ENCODE measurements around the gene KIF1C.
A peak's percentile ranks its signal among the peaks of the same experiment; 100 is the strongest.

KIF1C gene

GRCh38 chr17:4974115-4974670 lies 23.6 kb upstream of the KIF1C start:
- H3K4me1 Mint-ChIP-seq, result peaks cover 7% of the 10 kb centered on the region
- no peak overlapping the region for H3K4me3 Mint-ChIP-seq
- no peaks in the 10 kb centered on the region for H3K9me3 Mint-ChIP-seq
- H3K27me3 Mint-ChIP-seq, result no peaks in the 10 kb centered on the region
- no peak overlapping the region for H3K27ac Mint-ChIP-seq
- H3K36me3 Mint-ChIP-seq, result peaks cover 48% of the 10 kb centered on the region
- DNase-seq, result no peak
- CTCF ChIA-PET, result interaction anchor here (1.0 to 1.7 kb wide), 2 partner anchors 65 to 89 kb away, joined by 3 to 6 read pairs; no protein-coding TSS in a partner anchor

GRCh38 chr17:4978726-4979125 lies 19.0 kb upstream of the KIF1C start:
- CTCF ChIA-PET, result interaction anchor here (0.6 to 3.8 kb wide), 3 partner anchors 70 to 86 kb away, joined by 3 to 45 read pairs (median 11); no protein-coding TSS in a partner anchor
- H3K27me3 Mint-ChIP-seq, result no peaks in the 10 kb centered on the region
- DNase-seq, result no peak
- H3K4me1 Mint-ChIP-seq, result peaks cover 24% of the 10 kb centered on the region
- H3K36me3 Mint-ChIP-seq, result peaks cover 55% of the 10 kb centered on the region
- H3K27ac Mint-ChIP-seq, result no peak overlapping the region
- no peaks in the 10 kb centered on the region for H3K9me3 Mint-ChIP-seq
- no peak overlapping the region for H3K4me3 Mint-ChIP-seq

GRCh38 chr17:4980644-4981216 lies 17.0 kb upstream of the KIF1C start:
- Mint-ChIP-seq H3K9me3 (no peaks in the 10 kb centered on the region), H3K27ac (peak overlapping the region; percentile 58), H3K4me3 (no peak overlapping the region), H3K4me1 (peaks cover 34% of the 10 kb centered on the region), H3K36me3 (peaks cover 45% of the 10 kb centered on the region), H3K27me3 (no peaks in the 10 kb centered on the region)
- CTCF ChIA-PET, result interaction anchor here (0.7 to 3.8 kb wide), 14 partner anchors 9 to 81 kb away, joined by 3 to 45 read pairs (median 4); partner anchors contain the start of gene SPAG7
- peak; percentile 66 for DNase-seq

GRCh38 chr17:4982305-4982704 lies 15.4 kb upstream of the KIF1C start:
- DNase-seq, result no peak
- no peaks in the 10 kb centered on the region for H3K9me3 Mint-ChIP-seq
- peak overlapping the region; percentile 44 for H3K27ac Mint-ChIP-seq
- CTCF ChIA-PET, result interaction anchor here (0.6 to 0.9 kb wide), 4 partner anchors 12 to 1464 kb away, joined by 3 read pairs; no protein-coding TSS in a partner anchor
- peaks cover 47% of the 10 kb centered on the region for H3K4me1 Mint-ChIP-seq
- H3K4me3 Mint-ChIP-seq, result no peak overlapping the region
- H3K27me3 Mint-ChIP-seq, result no peaks in the 10 kb centered on the region
- peaks cover 43% of the 10 kb centered on the region for H3K36me3 Mint-ChIP-seq

- H3K27me3 Mint-ChIP-seq, result no peaks in the 10 kb centered on the region
- CTCF ChIA-PET, result interaction anchor here (0.9 to 3.6 kb wide), 8 partner anchors 16 to 77 kb away, joined by 3 to 17 read pairs (median 6); partner anchors contain the start of genes SLC25A11 and SPAG7
- DNase-seq, result no peak
- H3K36me3 Mint-ChIP-seq, result peaks cover 30% of the 10 kb centered on the region
- no peaks in the 10 kb centered on the region for H3K9me3 Mint-ChIP-seq
- peak overlapping the region; percentile 83 for H3K4me3 Mint-ChIP-seq
- H3K27ac Mint-ChIP-seq, result peak overlapping the region; percentile 93
- peaks cover 50% of the 10 kb centered on the region for H3K4me1 Mint-ChIP-seq
These were observed 11.3 kb upstream of the KIF1C start for GRCh38 chr17:4986403-4986802.

- Mint-ChIP-seq H3K4me3 (peak within 1 kb of the TSS; percentile 83), H3K4me1 (peaks cover 45% of the 10 kb centered on the region), H3K27me3 (no peaks in the 10 kb centered on the region), H3K27ac (peak within 1 kb of the TSS; percentile 93), H3K36me3 (peaks cover 23% of the 10 kb centered on the region), H3K9me3 (no peaks in the 10 kb centered on the region)
- CTCF ChIA-PET, result interaction anchor here (0.9 to 3.6 kb wide), 10 partner anchors 11 to 88 kb away, joined by 3 to 17 read pairs (median 4); partner anchors contain the start of genes C17orf107, KIF1C, SLC25A11 and SPAG7
- peak; percentile 94 for DNase-seq
These were observed 10.6 kb upstream of the KIF1C start, which contains the start of gene CAMTA2 for GRCh38 chr17:4986951-4987766. CAMTA2 (minus strand) TSS chr17:4987675; CDS start chr17:4986222, 1,453 bp downstream.

- peaks cover 43% of the 10 kb centered on the region for H3K4me1 Mint-ChIP-seq
- CTCF ChIA-PET, result interaction anchor here (0.9 to 3.6 kb wide), 7 partner anchors 10 to 88 kb away, joined by 3 to 17 read pairs (median 4); partner anchors contain the start of genes C17orf107, KIF1C and SLC25A11
- no peak for DNase-seq
- H3K4me3 Mint-ChIP-seq, result peak overlapping the region; percentile 83
- H3K27ac Mint-ChIP-seq, result peak overlapping the region; percentile 93
- no peaks in the 10 kb centered on the region for H3K27me3 Mint-ChIP-seq
- peaks cover 16% of the 10 kb centered on the region for H3K36me3 Mint-ChIP-seq
- H3K9me3 Mint-ChIP-seq, result no peaks in the 10 kb centered on the region
These were observed 9.8 kb upstream of the KIF1C start for GRCh38 chr17:4987767-4988567.

GRCh38 chr17:4994081-4994595 lies 3.6 kb upstream of the KIF1C start:
- H3K27me3 Mint-ChIP-seq, result peaks cover 22% of the 10 kb centered on the region
- H3K9me3 Mint-ChIP-seq, result no peaks in the 10 kb centered on the region
- H3K27ac Mint-ChIP-seq, result no peak overlapping the region
- peaks cover 4% of the 10 kb centered on the region for H3K36me3 Mint-ChIP-seq
- CTCF ChIA-PET, result no interaction called here
- no peak for DNase-seq
- peaks cover 23% of the 10 kb centered on the region for H3K4me1 Mint-ChIP-seq
- no peak overlapping the region for H3K4me3 Mint-ChIP-seq

GRCh38 chr17:4998027-4998731 lies 429 bp downstream of the KIF1C start:
- CTCF ChIA-PET, result interaction anchor here (0.7 to 1.0 kb wide), 2 partner anchors 10 to 32 kb away, joined by 3 to 4 read pairs; partner anchors contain the start of gene CAMTA2
- H3K9me3 Mint-ChIP-seq, result no peaks in the 10 kb centered on the region
- peaks cover 22% of the 10 kb centered on the region for H3K27me3 Mint-ChIP-seq
- H3K27ac Mint-ChIP-seq, result peak overlapping the region; percentile 76
- peaks cover 21% of the 10 kb centered on the region for H3K36me3 Mint-ChIP-seq
- peaks cover 27% of the 10 kb centered on the region for H3K4me1 Mint-ChIP-seq
- peak overlapping the region; percentile 86 for H3K4me3 Mint-ChIP-seq
- DNase-seq, result no peak

GRCh38 chr17:4998732-4999429 lies 1.1 kb downstream of the KIF1C start:
- Mint-ChIP-seq H3K27me3 (peaks cover 22% of the 10 kb centered on the region), H3K27ac (peak overlapping the region; percentile 66)

GRCh38 chr17:4999430-5000093 lies 1.8 kb downstream of the KIF1C start:
- H3K9me3 Mint-ChIP-seq, result no peaks in the 10 kb centered on the region
- H3K4me1 Mint-ChIP-seq, result peaks cover 27% of the 10 kb centered on the region
- peaks cover 35% of the 10 kb centered on the region for H3K36me3 Mint-ChIP-seq
- peak overlapping the region; percentile 86 for H3K4me3 Mint-ChIP-seq
- peaks cover 16% of the 10 kb centered on the region for H3K27me3 Mint-ChIP-seq
- DNase-seq, result no peak
- CTCF ChIA-PET, result no interaction called here
- peak overlapping the region; percentile 66 for H3K27ac Mint-ChIP-seq

More at GRCh38 chr17:4998732-4999429, 1.1 kb downstream of the KIF1C start:
- CTCF ChIA-PET, result interaction anchor here (0.7 kb wide), 1 partner anchor 31 kb away, joined by 3 read pairs; no protein-coding TSS in a partner anchor
- Mint-ChIP-seq H3K9me3 (no peaks in the 10 kb centered on the region), H3K4me1 (peaks cover 27% of the 10 kb centered on the region), H3K4me3 (peak overlapping the region; percentile 86), H3K36me3 (peaks cover 28% of the 10 kb centered on the region)
- DNase-seq, result peak; percentile 28

GRCh38 chr17:5000237-5000639 lies 2.5 kb downstream of the KIF1C start:
- peaks cover 25% of the 10 kb centered on the region for H3K4me1 Mint-ChIP-seq
- no peak overlapping the region for H3K4me3 Mint-ChIP-seq
- H3K27ac Mint-ChIP-seq, result no peak overlapping the region
- H3K9me3 Mint-ChIP-seq, result no peaks in the 10 kb centered on the region
- H3K27me3 Mint-ChIP-seq, result peaks cover 10% of the 10 kb centered on the region
- peaks cover 42% of the 10 kb centered on the region for H3K36me3 Mint-ChIP-seq
- no peak for DNase-seq
- CTCF ChIA-PET, result no interaction called here

Measured in activated naive CD4-positive, alpha-beta T cell treated with anti-CD3 and anti-CD28 coated beads, Interleukin-2, amount 10 ng/mL, durations not matched to agents 7 days and 5 days (primary cell).